Dendritic cell treated with granulocyte-macrophage colony-stimulating factor and Interleukin-4, amounts not matched to agents 40 ng/mL and 50 ng/mL, for 4 days (primary cell): ENCODE data around the gene ATP8A1.
"Not testable (repeated sequence)": the region's sequence is repeated elsewhere in the genome, so short reads cannot be mapped to it uniquely, and the experiment has no call there.

ENCODE experiments used
- H3K27ac Mint-ChIP-seq: one replicate; pipeline ENCODE4 v1.8.0; 2022; ENCODE audit warnings: mild to moderate bottlenecking, mixed read lengths
- H3K27me3 Mint-ChIP-seq: one replicate; pipeline ENCODE4 v1.8.0; 2022; ENCODE audit warnings: mild to moderate bottlenecking, mixed read lengths
- H3K36me3 Mint-ChIP-seq: one replicate; pipeline ENCODE4 v1.8.0; 2022; ENCODE audit warnings: low read depth, mixed read lengths
- H3K4me1 Mint-ChIP-seq: one replicate; pipeline ENCODE4 v1.8.0; 2022; ENCODE audit warnings: low read depth, mixed read lengths
- H3K4me3 Mint-ChIP-seq: one replicate; pipeline ENCODE4 v1.8.0; 2022; ENCODE audit warnings: mild to moderate bottlenecking, moderate library complexity, mixed read lengths
- H3K9me3 Mint-ChIP-seq: one replicate; pipeline ENCODE4 v1.8.0; 2022; ENCODE audit warnings: mixed read lengths
- intact Hi-C: fragments of 100-400 bp; cut with micrococcal nuclease; formaldehyde crosslinking; loops from one replicate; pipeline ENCODE4 v1.15.0; 2022

Gene ATP8A1

GRCh38 chr4:42512226-42512625 is 144.7 kb downstream of the ATP8A1 start:
- Mint-ChIP-seq H3K36me3 (no peaks in the 10 kb centered on the region), H3K27ac (no peak overlapping the region), H3K9me3 (no peaks in the 10 kb centered on the region), H3K4me1 (no peaks in the 10 kb centered on the region), H3K27me3 (no peaks in the 10 kb centered on the region), H3K4me3 (no peak overlapping the region)
- intact Hi-C loops: loop anchor here (10.0 kb wide), 1 partner anchor 817 kb away; no protein-coding TSS in a partner anchor

- Mint-ChIP-seq H3K27ac (no peak overlapping the region), H3K27me3 (no peaks in the 10 kb centered on the region), H3K4me3 (no peak overlapping the region), H3K4me1 (no peaks in the 10 kb centered on the region), H3K36me3 (peaks cover 12% of the 10 kb centered on the region), H3K9me3 (no peaks in the 10 kb centered on the region)
- intact Hi-C loops: loop anchor here (10.0 kb wide), 1 partner anchor 815 kb away; no protein-coding TSS in a partner anchor
These were observed 146.7 kb downstream of the ATP8A1 start for GRCh38 chr4:42510225-42510624.

- no peaks in the 10 kb centered on the region for H3K4me1 Mint-ChIP-seq
- no peak overlapping the region for H3K4me3 Mint-ChIP-seq
- no peaks in the 10 kb centered on the region for H3K27me3 Mint-ChIP-seq
- H3K9me3 Mint-ChIP-seq: no peaks in the 10 kb centered on the region
- H3K36me3 Mint-ChIP-seq: peaks cover 15% of the 10 kb centered on the region
- H3K27ac Mint-ChIP-seq: no peak overlapping the region
- intact Hi-C loops: no loop called here
These were observed 155.1 kb downstream of the ATP8A1 start for GRCh38 chr4:42501624-42502401.

- no peaks in the 10 kb centered on the region for H3K36me3 Mint-ChIP-seq
- H3K4me3 Mint-ChIP-seq: no peak overlapping the region
- H3K9me3 Mint-ChIP-seq: peaks cover 9% of the 10 kb centered on the region
- no peak overlapping the region for H3K27ac Mint-ChIP-seq
- H3K27me3 Mint-ChIP-seq: no peaks in the 10 kb centered on the region
- intact Hi-C loops: no loop called here
- peaks cover 5% of the 10 kb centered on the region for H3K4me1 Mint-ChIP-seq
These were observed 158.9 kb downstream of the ATP8A1 start for GRCh38 chr4:42498040-42498439.

GRCh38 chr4:42497142-42497910 is 159.6 kb downstream of the ATP8A1 start:
- Mint-ChIP-seq H3K36me3 (no peaks in the 10 kb centered on the region), H3K4me3 (no peak overlapping the region), H3K4me1 (peaks cover 5% of the 10 kb centered on the region), H3K27ac (no peak overlapping the region), H3K9me3 (peaks cover 9% of the 10 kb centered on the region), H3K27me3 (no peaks in the 10 kb centered on the region)
- intact Hi-C loops: no loop called here

- Mint-ChIP-seq H3K36me3 (no peaks in the 10 kb centered on the region), H3K27ac (no peak overlapping the region), H3K4me1 (peaks cover 5% of the 10 kb centered on the region), H3K27me3 (no peaks in the 10 kb centered on the region), H3K9me3 (peaks cover 9% of the 10 kb centered on the region), H3K4me3 (no peak overlapping the region)
- intact Hi-C loops: no loop called here
These were observed 163.9 kb downstream of the ATP8A1 start for GRCh38 chr4:42492962-42493361.

GRCh38 chr4:42490015-42490414 is 166.9 kb downstream of the ATP8A1 start:
- no peak overlapping the region for H3K4me3 Mint-ChIP-seq
- no peak overlapping the region for H3K27ac Mint-ChIP-seq
- intact Hi-C loops: no loop called here
- H3K36me3 Mint-ChIP-seq: no peaks in the 10 kb centered on the region
- H3K27me3 Mint-ChIP-seq: no peaks in the 10 kb centered on the region
- H3K4me1 Mint-ChIP-seq: no peaks in the 10 kb centered on the region
- no peaks in the 10 kb centered on the region for H3K9me3 Mint-ChIP-seq

- H3K27me3 Mint-ChIP-seq: no peaks in the 10 kb centered on the region
- H3K4me3 Mint-ChIP-seq: no peak overlapping the region
- H3K9me3 Mint-ChIP-seq: no peaks in the 10 kb centered on the region
- intact Hi-C loops: no loop called here
- H3K36me3 Mint-ChIP-seq: no peaks in the 10 kb centered on the region
- no peaks in the 10 kb centered on the region for H3K4me1 Mint-ChIP-seq
- no peak overlapping the region for H3K27ac Mint-ChIP-seq
These were observed 167.8 kb downstream of the ATP8A1 start for GRCh38 chr4:42489095-42489494.

GRCh38 chr4:42488554-42488953 is 168.4 kb downstream of the ATP8A1 start:
- no peak overlapping the region for H3K4me3 Mint-ChIP-seq
- no peaks in the 10 kb centered on the region for H3K9me3 Mint-ChIP-seq
- H3K27ac Mint-ChIP-seq: no peak overlapping the region
- H3K4me1 Mint-ChIP-seq: no peaks in the 10 kb centered on the region
- H3K36me3 Mint-ChIP-seq: no peaks in the 10 kb centered on the region
- no peaks in the 10 kb centered on the region for H3K27me3 Mint-ChIP-seq
- intact Hi-C loops: no loop called here

- intact Hi-C loops: no loop called here
- H3K27ac Mint-ChIP-seq: no peak overlapping the region
- H3K4me1 Mint-ChIP-seq: no peaks in the 10 kb centered on the region
- H3K4me3 Mint-ChIP-seq: no peak overlapping the region
- H3K27me3 Mint-ChIP-seq: no peaks in the 10 kb centered on the region
- no peaks in the 10 kb centered on the region for H3K9me3 Mint-ChIP-seq
- no peaks in the 10 kb centered on the region for H3K36me3 Mint-ChIP-seq
These were observed 168.8 kb downstream of the ATP8A1 start for GRCh38 chr4:42488114-42488513.

- Mint-ChIP-seq H3K36me3 (no peaks in the 10 kb centered on the region), H3K27me3 (no peaks in the 10 kb centered on the region), H3K4me3 (no peak overlapping the region), H3K4me1 (no peaks in the 10 kb centered on the region), H3K27ac (no peak overlapping the region), H3K9me3 (no peaks in the 10 kb centered on the region)
- intact Hi-C loops: no loop called here
These were observed 169.7 kb downstream of the ATP8A1 start for GRCh38 chr4:42487230-42487629.

- H3K4me3 Mint-ChIP-seq, H3K27ac Mint-ChIP-seq, H3K4me1 Mint-ChIP-seq, H3K27me3 Mint-ChIP-seq, H3K9me3 Mint-ChIP-seq, H3K36me3 Mint-ChIP-seq, intact Hi-C loops: not testable (repeated sequence)
These were observed 170.7 kb downstream of the ATP8A1 start for GRCh38 chr4:42486156-42486555.

- Mint-ChIP-seq H3K4me3 (no peak overlapping the region), H3K36me3 (peaks cover 2% of the 10 kb centered on the region), H3K4me1 (no peaks in the 10 kb centered on the region), H3K27me3 (no peaks in the 10 kb centered on the region), H3K27ac (no peak overlapping the region), H3K9me3 (no peaks in the 10 kb centered on the region)
- intact Hi-C loops: no loop called here
These were observed 172.3 kb downstream of the ATP8A1 start for GRCh38 chr4:42484630-42485029.
